GM18861 (cell line): Measurements from ENCODE around the gene HIP1.
"Not testable (repeated sequence)": the region's sequence is repeated elsewhere in the genome, so short reads cannot be mapped to it uniquely, and the experiment has no call there.

ENCODE experiments used
- ATAC-seq: cut with Tn5 transposase; IDR thresholded peaks from one replicate; pipeline ENCODE4 v1.9.1; 2021; ENCODE audit not compliant: unreplicated experiment

Gene HIP1

GRCh38 chr7:75739796-75740672, 1.3 kb upstream of the HIP1 start:
- peak; percentile 18 for ATAC-seq

DNA sequence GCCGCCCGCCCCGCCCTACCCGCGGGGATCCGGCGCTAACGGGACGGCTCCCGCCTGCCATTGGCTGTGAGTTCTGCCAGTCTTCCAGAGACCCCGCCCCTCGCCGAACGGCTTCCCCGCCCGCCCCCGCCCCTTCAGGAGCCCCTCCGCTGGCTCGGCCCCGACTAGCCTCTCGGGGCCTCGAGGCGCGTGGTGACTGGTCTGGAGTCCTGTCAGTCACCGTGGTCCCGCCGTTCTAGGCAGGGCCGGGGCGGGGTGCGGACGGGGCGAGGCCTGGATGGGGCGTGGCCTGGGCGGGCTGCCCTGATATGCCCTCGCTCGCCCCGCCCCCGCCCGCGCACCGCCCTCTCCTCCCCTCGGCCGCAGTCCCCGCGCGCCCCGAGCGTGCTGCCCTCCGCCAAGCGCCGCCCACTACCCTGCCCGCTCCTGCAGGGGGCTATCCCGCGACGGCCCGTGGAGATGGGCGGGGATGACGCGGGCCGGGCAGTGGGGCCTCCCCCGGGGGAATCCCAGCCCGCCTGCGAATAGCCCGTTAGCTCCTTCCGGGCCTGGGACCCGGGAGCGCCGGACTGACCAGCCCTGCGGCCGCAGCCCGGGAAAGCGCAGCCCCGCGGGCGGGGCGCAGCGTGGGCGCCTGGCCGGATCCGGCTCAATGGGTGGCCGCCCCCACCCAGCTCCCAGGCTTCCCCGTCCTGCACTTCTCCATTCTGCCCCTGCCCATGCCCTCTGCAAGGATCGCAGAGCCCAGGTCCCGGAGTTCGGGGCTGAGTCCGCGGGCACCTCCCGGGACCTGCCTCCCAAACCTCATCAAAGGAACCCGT, 444 bp upstream of the HIP1 start:
- ATAC-seq = peak; percentile 83

DNA sequence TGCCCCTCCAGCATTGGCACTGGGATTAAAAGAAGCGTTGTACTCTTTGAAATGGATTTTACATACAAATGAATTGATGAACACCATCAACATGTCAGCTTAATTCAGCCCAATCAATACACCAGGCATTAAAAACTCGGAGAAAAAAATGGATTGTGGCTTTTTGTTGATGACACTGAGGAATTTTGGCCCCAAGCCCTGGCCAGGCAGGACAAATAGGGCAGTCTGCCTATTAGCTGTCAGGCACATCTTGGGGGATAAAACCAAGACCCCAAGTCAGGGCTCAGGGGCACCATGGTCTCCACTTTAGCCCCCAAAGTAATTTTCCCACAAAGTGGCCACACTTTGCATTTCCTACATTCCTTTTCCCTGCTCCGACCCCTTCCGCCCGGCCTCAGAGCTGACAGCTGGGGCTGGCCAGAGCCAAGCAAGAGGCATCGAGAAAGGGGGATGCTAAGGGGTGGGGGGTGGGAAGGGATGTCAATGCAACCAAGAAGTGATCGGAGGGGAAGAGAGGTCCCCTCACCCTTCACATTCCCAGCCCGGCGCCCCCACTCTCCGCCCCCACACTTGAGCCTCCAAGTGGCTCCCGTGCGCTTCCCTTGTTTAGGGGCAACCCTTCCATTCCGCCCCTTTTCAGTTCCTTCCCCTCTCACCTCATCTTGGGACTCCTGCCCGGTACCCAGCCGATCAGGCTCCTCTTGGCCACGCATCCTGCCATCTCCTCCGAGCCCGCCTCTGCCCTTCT, 711 bp downstream of the HIP1 start:
- ATAC-seq = no peak

GRCh38 chr7:75735581-75736350, 3.0 kb downstream of the HIP1 start:
- no peak for ATAC-seq

DNA sequence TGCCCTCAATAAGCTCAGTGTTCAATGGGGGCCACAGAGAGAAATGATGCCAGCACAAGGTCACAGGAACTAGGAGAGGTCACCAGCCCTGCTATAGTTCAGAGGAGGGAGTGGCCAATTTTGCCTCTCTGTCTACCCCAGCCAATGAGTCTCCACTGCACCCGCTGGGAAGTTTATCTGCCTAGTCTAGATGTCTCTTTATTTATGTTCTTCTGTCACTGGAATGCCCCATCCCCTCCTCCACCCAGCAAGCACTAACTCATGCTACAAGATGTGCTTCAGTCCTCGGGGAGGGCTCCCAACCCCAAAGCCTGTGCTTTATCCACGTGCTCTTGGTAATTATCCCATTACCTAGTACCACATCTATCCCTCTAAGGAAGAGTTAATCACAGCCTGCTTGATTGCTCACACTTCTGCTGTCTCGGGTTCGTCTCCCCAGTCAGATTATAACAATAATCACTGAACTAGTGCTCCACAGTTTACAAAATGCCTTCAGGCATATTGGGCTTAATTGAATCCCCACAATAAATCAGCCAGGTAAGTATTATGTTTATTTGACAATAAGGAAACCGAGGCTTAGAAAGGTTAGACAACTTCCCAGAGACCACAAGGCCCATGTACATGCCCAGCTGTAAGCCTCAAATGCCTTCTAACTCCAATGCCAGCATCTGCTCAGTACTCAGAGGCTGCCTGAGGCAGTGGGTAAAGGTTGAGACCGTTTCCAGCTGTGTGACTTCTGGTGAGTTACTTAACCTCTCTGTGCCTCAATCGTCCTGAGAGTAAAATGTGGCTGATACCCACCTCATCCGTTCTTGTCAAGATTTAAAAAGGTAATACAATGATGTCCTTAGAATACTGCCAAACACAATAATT, 3.9 kb downstream of the HIP1 start:
- ATAC-seq = no peak

DNA sequence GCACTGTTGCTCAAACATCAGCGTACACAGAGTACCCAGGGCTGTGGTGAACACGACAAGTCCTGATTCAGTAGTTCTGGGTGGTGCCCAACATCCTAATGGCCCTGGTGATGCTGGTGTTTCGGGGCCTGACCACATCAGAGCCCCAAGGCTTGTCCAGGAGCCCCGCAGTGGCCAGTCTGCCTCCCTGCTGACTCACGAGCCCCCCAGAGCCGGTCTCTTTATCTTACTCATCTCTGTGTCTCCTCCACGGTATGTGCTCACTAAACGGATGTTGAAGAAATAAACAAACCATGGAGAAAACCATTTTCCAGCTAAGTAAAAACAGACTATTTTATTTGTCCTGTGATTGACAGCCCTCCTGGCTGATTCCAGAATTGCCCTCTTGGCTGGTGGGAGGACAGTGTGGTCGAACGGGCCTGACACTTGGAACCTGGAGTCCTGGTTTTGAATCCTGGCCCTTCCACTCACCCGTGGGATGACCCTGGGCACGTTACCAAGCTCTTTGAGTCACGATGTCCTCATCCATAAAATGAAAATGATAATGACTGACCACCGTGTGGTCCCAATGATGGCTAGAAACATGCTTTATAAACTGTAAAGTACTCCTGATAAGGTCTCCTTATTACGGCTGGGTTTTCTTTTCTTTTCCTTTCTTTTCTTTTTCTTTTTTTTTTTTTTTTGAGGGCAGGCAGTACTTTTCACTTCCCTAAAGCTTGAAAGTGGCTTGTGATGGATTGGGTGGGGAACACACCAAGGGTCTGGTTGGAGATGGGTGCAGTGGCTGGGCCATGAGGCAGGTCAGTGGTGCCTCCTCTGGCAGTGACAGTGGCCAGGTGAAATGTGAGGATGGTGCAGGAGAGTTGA, 5.7 kb downstream of the HIP1 start:
- no peak for ATAC-seq

DNA sequence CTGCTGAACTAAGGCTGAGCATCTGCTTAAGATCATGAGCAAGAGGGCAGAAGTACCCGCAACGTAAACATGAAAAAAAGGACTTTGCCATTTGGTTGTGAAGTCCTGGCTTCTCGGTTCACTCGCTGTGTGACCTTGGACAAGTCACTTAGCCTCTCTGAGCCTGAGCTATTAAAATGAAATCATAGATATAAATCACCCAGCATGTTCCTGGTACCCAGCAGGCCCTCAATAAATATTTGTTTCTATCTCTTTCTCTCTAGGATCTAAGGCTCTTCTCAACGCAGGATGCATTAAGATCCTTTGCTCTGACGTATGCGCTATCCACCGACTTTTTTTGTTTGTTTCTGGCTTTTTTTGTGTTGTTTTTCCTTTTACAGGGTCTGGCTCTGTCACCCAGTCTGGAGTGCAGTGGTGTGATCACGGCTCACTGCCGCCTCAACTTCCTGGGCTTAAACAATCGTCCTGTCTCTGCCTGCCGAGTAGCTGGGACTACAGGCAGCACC, 6.7 kb downstream of the HIP1 start:
- ATAC-seq = no peak

DNA sequence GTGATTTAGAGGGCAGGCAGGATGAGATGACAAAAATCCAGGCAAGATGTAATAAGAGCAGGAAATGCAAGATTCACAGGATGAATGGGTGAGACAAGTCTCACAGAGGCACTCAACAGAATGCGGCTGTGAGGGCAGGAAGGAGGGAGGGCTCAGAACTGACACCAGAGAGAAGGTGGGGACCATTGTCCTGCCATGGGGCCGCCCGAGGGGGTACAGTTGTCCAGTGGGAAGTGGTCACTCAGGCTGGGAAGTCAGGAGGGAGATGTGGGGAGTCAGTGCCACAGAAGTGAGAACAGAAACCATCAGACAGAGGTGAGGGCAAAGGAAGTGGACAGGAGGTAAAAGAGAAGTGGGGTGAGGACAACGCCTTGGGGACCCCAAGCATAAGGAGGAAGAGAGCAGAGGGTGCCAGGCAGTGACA, 8.9 kb downstream of the HIP1 start:
- ATAC-seq = no peak

DNA sequence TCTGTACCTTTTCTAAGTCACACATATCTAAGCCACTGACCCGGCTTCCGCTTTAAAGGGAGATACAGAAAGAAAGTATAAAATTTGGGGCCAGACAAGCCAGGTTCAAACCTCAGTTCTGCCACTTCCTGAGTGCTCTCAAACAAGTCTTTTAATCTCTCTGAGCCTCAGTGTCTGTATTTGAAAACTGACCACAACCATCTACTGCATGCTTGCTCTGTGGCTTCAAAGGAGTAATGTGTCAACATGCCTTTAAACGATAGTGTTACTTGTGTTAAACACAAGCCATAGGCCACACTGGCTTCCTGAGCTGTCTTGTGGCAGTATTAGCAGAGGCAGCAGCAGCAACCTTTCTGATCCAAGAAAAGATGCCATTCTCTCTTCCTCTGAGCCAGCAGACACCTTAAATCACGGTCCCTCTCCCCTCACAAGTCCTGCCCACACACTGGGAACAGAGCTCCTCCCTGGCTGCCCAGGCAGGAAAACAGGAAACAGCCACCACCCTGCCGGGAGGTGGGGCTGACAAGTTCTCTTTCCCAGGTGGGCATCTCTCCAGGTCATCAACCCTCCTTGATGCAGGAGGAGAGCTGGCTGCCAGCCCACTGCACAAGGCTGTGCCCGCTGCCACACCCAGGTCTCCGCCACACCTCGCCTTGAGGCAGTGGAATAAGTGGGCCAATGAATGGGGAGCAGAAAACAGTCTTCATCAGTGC, 10.7 kb downstream of the HIP1 start:
- no peak for ATAC-seq

- not testable (repeated sequence) for ATAC-seq
Observed at GRCh38 chr7:75727351-75727750, 11.4 kb downstream of the HIP1 start.

- ATAC-seq = no peak
Observed at GRCh38 chr7:75725306-75725705, 13.4 kb downstream of the HIP1 start.

GRCh38 chr7:75723444-75723843, 15.3 kb downstream of the HIP1 start:
- no peak for ATAC-seq

GRCh38 chr7:75722373-75722772, 16.4 kb downstream of the HIP1 start:
- no peak for ATAC-seq

GRCh38 chr7:75721922-75722321, 16.8 kb downstream of the HIP1 start:
- not testable (repeated sequence) for ATAC-seq

DNA sequence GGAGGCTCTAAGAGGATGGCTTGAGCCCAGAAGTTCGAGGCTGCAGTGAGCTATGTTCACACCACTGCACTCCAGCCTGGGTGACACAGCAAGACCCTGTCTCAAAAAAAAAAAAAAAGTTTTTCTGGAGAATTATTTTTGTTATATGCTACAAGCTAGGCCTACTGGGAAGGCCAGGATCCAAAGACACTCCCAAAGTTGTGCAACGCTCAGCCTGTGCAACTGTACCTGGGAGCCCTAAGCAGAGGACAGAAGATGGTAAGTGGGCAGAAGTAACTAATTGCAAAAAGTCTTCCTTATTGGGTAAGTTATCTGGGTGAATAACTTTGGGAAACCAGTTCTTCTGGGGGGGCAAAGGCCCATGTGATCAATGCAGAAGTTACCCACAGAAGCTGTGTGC, 17.3 kb downstream of the HIP1 start:
- ATAC-seq = no peak

DNA sequence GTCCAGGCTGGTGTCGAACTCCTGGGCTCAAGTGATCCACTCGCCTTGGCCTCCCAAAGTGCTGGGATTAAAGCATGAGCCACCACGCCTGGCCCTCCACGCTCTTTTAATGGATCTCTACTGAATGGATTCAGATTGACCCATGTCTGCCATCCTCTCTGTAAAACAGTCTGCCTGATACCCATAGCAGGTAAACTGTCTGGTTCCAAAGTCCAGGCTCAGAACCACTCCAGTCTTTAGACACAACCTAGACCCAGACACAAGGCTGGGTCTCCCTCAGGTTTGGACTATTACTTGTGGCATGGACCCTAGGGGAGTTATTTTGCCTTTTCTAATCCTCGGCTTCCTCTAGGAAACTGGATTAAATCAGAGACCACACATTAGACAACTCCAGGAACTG, 19.1 kb downstream of the HIP1 start:
- ATAC-seq = no peak

GRCh38 chr7:75718390-75719031, 20.2 kb downstream of the HIP1 start:
- ATAC-seq = no peak
